Measurements from ENCODE around the gene SLBP. TPM values are rescaled to one million over a fixed set of nuclear protein-coding genes. Genes with fewer than 3 reads are reported as not detected.

The SLBP gene
- total and polyA plus RNA-seq, 2 of the 8 experiments (the other 6 are each of a cell fraction or from before 2014, with no cell fraction given) = 44.1 to 49.0 TPM

GRCh38 chr4:1678244-1678643 lies 33.9 kb downstream of the SLBP start:
- H3K79me2 ChIP-seq (ENCODE audit: control insufficient read depth in 1 of 2, insufficient read depth in 2 of 2, low read length in 2 of 2) = no peaks in the 10 kb centered on the region
- H2BK20ac ChIP-seq (ENCODE audit: low read length) = no peak overlapping the region
- no peak overlapping the region for H3K4me3 ChIP-seq (ENCODE audit: extremely low read depth in 1 of 4, insufficient read depth in 2 of 4, low read depth in 3 of 4, low read length in 4 of 4)
- ChIA-PET CTCF (ENCODE audit: partially characterized antibody) (interaction anchor here (1.3 to 2.5 kb wide), 3 partner anchors 15 to 129 kb away, joined by 3 to 13 read pairs (median 4); no protein-coding TSS in a partner anchor), POLR2A (ENCODE audit: partially characterized antibody) (no interaction called here)
- no peak overlapping the region for H3K23ac ChIP-seq (ENCODE audit: insufficient read length)
- FAIRE-seq (no peak), DNase-seq (ENCODE audit: low read depth in 1 of 2, low spot score in 2 of 2) (no peak)
- no peak overlapping the region for H3K4me2 ChIP-seq (ENCODE audit: insufficient read depth in 1 of 2, low read depth in 2 of 2, low read length in 2 of 2)
- TF ChIP-seq KDM5A (IDR thresholded peaks at IDR 0.05; ENCODE audit: low read length) (no peak), CEBPB (IDR thresholded peaks at IDR 0.05; ENCODE audit: low read depth, low read length) (no peak), TAF1 (IDR thresholded peaks at IDR 0.05; ENCODE audit: low read depth, low read length) (no peak), MAX (IDR thresholded peaks at IDR 0.05) (no peak), SP1 (IDR thresholded peaks at IDR 0.05; ENCODE audit: low read depth, low read length) (no peak), E2F6 (IDR thresholded peaks at IDR 0.05) (no peak)
- H4K8ac ChIP-seq (ENCODE audit: extremely low read depth, insufficient read depth, low read length) = no peak overlapping the region
- H3K14ac ChIP-seq (ENCODE audit: insufficient read length) = no peak overlapping the region
- no peak overlapping the region for H3K56ac ChIP-seq (replicated peaks; ENCODE audit: insufficient read length, low read depth, low read length)
- no peak overlapping the region for H4K91ac ChIP-seq (replicated peaks; ENCODE audit: insufficient read length, low read length)
- no peaks in the 10 kb centered on the region for H3K9me3 ChIP-seq (ENCODE audit: insufficient read depth in 2 of 2, low read depth in 1 of 2, low read length in 1 of 2)
- no peaks in the 10 kb centered on the region for H4K20me1 ChIP-seq (replicated peaks in 1 of 2; ENCODE audit: control insufficient read depth in 1 of 2, insufficient read depth in 2 of 2, low read length in 2 of 2)
- no peak overlapping the region for H3K9ac ChIP-seq (replicated peaks in 1 of 4; ENCODE audit: extremely low read depth in 1 of 4, low read depth in 3 of 4, low read length in 3 of 4)
- no peak overlapping the region for H2BK5ac ChIP-seq (ENCODE audit: low read depth, low read length)
- peaks cover 4 to 9% (median 7%) of the 10 kb centered on the region in 4 experiments for H3K27me3 ChIP-seq (replicated peaks in 1 of 4; ENCODE audit: control insufficient read depth in 3 of 4, extremely low read depth in 1 of 4, insufficient read depth in 3 of 4, low read length in 3 of 4)
- H2AK5ac ChIP-seq (ENCODE audit: low read depth, low read length) = no peak overlapping the region
- no peak overlapping the region for H3K27ac ChIP-seq (ENCODE audit: low read depth, low read length)
- H2AFZ ChIP-seq (ENCODE audit: low read length) = no peak overlapping the region
- 89% methylated on average over 5 of the region's 5 CpGs; no CpG with 5 or more reads in 1 of the 2 experiments for WGBS, 2 experiments (ENCODE audit: extremely low coverage in 1 of 2, insufficient coverage in 1 of 2, insufficient read length in 1 of 2, insufficient replicate concordance in 2 of 2, low coverage in 1 of 2, low lambda C conversion rate in 2 of 2, missing lambda C conversion rate in 1 of 2)
- H2BK12ac ChIP-seq (ENCODE audit: low read depth, low read length) = no peak overlapping the region
- H3K4ac ChIP-seq (replicated peaks; ENCODE audit: insufficient read length, low read depth, low read length) = no peak overlapping the region
- no peaks in the 10 kb centered on the region; the same call in 1 of the 2 replicates for H3K79me1 ChIP-seq (ENCODE audit: low read depth, low read length)
- H3K18ac ChIP-seq (ENCODE audit: extremely low read depth, low read length) = no peak overlapping the region
- H3K23me2 ChIP-seq (ENCODE audit: low read depth, low read length) = no peaks in the 10 kb centered on the region
- H3K4me1 ChIP-seq (replicated peaks in 1 of 4; ENCODE audit: control insufficient read depth in 3 of 4, insufficient read depth in 4 of 4, low read length in 3 of 4) = peaks cover under 1 to 5% (median 1%) of the 10 kb centered on the region in 4 experiments; a peak in 4 of 7 replicates
- no peak overlapping the region for H2BK15ac ChIP-seq (ENCODE audit: low read length)
- no peak overlapping the region for H2BK120ac ChIP-seq (replicated peaks; ENCODE audit: low read depth, low read length)
- no peaks in the 10 kb centered on the region for H3K36me3 ChIP-seq (ENCODE audit: control insufficient read depth in 2 of 4, insufficient read depth in 4 of 4, low read length in 3 of 4)
- no peak overlapping the region for H4K5ac ChIP-seq (ENCODE audit: insufficient read length, low read depth, low read length)

Data from H1 (cell line).